Lung (tissue), 12 donors: Measurements from ENCODE around the gene TIRAP. TPM values are rescaled to one million over a fixed set of nuclear protein-coding genes. Genes with fewer than 3 reads are reported as not detected.

Source experiments
- ATAC-seq: fragments of 200-7000 bp; cut with Tn5 transposase; one replicate; pipeline ENCODE4 v1.9.1; 2020; ENCODE audit warnings: moderate number of reproducible peaks; ENCODE audit not compliant: insufficient read depth, low FRiP score
- DNase-seq, 3 donors: peaks; one replicate each; pipeline ENCODE4 v3.0.0-alpha.2; 2013 to 2017
- H3K27ac ChIP-seq, 2 donors: one replicate each; pipeline ENCODE4 v1.5.1; 2013; ENCODE audit warnings: mild to moderate bottlenecking in 2 of 2, moderate library complexity in 2 of 2, control low read depth in 1 of 2, inconsistent platforms in 1 of 2, low read depth in 1 of 2, low read length in 1 of 2
- H3K27me3 ChIP-seq, 3 donors: one replicate each; pipeline ENCODE4 v1.5.1; 2013; ENCODE audit warnings: low read length in 2 of 3; ENCODE audit not compliant: control insufficient read depth in 3 of 3, insufficient read depth in 3 of 3
- H3K36me3 ChIP-seq, 4 donors: one replicate each; pipeline ENCODE4 v1.5.1; 2013; ENCODE audit warnings: low read length in 4 of 4, mild to moderate bottlenecking in 1 of 4, moderate library complexity in 1 of 4; ENCODE audit not compliant: control insufficient read depth in 4 of 4, insufficient read depth in 4 of 4
- H3K4me1 ChIP-seq, 5 donors: one replicate each; pipeline ENCODE4 v1.5.1; 2013; ENCODE audit warnings: low read length in 5 of 5, mild to moderate bottlenecking in 2 of 5, moderate library complexity in 1 of 5; ENCODE audit not compliant: control insufficient read depth in 5 of 5, insufficient read depth in 5 of 5
- H3K4me3 ChIP-seq: one replicate; pipeline ENCODE4 v1.5.1; 2013; ENCODE audit warnings: mild to moderate bottlenecking, control low read depth, moderate library complexity
- H3K9ac ChIP-seq, 2 donors: one replicate each; pipeline ENCODE4 v1.5.1; 2013; ENCODE audit warnings: low read length in 2 of 2, control low read depth in 1 of 2; ENCODE audit not compliant: insufficient read depth in 1 of 2
- H3K9me3 ChIP-seq, 4 donors: one replicate each; pipeline ENCODE4 v1.5.1; 2013; ENCODE audit warnings: low read length in 3 of 4, mild to moderate bottlenecking in 1 of 4, moderate library complexity in 1 of 4; ENCODE audit not compliant: control insufficient read depth in 4 of 4, insufficient read depth in 3 of 4
- CTCF ChIP-seq: IDR thresholded peaks from 2 replicates; pipeline ENCODE4 v1.5.1; 2012; ENCODE audit warnings: mild to moderate bottlenecking; ENCODE audit errors: control extremely low read depth, extremely low read depth
- WGBS, 2 donors: extraction: QIAGEN DNeasy Blood & Tissue Kit; methylation state at CpG; one replicate each; pipeline ENCODE4 v1.1.7; 2013; 5-methylcytosine and 5-hydroxymethylcytosine counted together
- polyA plus RNA-seq, 2 donors: library from polyadenylated mRNA; stranded (reverse); fragments of 200-250 nt; gene quantifications; one replicate each; pipeline ENCODE4 v1.2.1, GENCODE V29; 2013
- total RNA-seq, 2 donors: library from RNA; depleted of rRNA in 1 of 2; stranded (reverse); fragments of >200 nt in 1 of 2; gene quantifications; one replicate each; pipeline ENCODE4 v1.2.1, GENCODE V29; 2014 to 2021
- donor health status: control.
- donor health status: control.
- donor health status: Bipolar disorder and iron deficiency.
- donor health status: healthy.
- donor health status: DM: yes; HTN: yes; CAD: no.

Gene TIRAP
- total and polyA plus RNA-seq, 4 donors: 5.5 to 12.5 (median 9.7) TPM

DNA sequence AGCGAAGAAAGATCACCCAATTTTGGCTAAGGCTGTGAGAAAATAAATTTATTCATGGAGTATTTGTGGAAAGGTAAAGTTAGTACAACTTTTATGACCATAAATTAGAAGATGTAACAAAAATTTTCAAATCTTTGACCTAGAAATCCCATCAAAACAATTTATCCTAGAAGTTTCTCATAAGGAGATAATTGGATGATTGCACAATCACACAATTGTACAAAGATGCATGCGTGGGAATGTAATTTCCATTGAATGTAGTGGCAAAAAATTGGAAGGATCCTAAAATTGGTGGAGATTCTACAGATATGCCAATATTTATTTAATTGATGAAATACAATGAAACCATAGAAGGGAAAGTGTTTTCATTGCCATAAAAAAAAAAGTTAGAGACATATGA is 25.7 kb upstream of the TIRAP start:
- peaks cover 9 to 18% (median 11%) of the 10 kb centered on the region in 4 donors for H3K36me3 ChIP-seq
- ATAC-seq: no peak
- 91 to 92% methylated on average over 2 of the region's 2 CpGs for WGBS, 2 donors

DNA sequence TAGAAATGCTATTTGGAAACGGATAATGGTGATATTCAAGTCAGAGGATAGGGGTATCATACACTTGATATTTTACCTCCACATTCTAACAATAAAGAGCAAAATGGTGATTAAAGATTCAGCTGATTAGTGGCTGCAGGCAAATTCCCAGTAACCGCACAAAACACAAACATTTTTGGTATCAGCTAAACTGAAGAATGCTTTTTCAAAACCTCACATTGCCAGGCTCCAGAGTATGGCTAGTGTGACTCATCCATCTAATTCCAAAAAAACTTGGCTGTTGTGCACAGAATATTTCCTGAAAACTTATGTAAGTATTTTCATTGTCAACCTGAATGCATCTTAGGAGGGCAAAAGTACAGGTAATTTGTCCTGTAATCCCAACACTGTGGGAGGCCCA is 25.1 kb upstream of the TIRAP start:
- 92 to 96% methylated on average over 2 of the region's 2 CpGs for WGBS, 2 donors
- H3K27me3 ChIP-seq: no peaks in the 10 kb centered on the region
- no peak for DNase-seq
- H3K4me3 ChIP-seq: no peak overlapping the region
- TF ChIP-seq CTCF: no peak
- ATAC-seq: no peak
- H3K9ac ChIP-seq: no peak overlapping the region
- no peaks in the 10 kb centered on the region for H3K4me1 ChIP-seq
- H3K9me3 ChIP-seq: no peaks in the 10 kb centered on the region
- H3K27ac ChIP-seq: no peak overlapping the region
- H3K36me3 ChIP-seq: peaks cover 12 to 18% (median 15%) of the 10 kb centered on the region in 4 donors

More for the DNA sequence above, 25.7 kb upstream of the TIRAP start:
- Histone ChIP-seq H3K4me3 (no peak overlapping the region), H3K27me3 (no peaks in the 10 kb centered on the region), H3K9ac (no peak overlapping the region), H3K4me1 (no peaks in the 10 kb centered on the region), H3K9me3 (no peaks in the 10 kb centered on the region), H3K27ac (no peak overlapping the region)
- no peak for DNase-seq
- no peak for TF ChIP-seq CTCF

DNA sequence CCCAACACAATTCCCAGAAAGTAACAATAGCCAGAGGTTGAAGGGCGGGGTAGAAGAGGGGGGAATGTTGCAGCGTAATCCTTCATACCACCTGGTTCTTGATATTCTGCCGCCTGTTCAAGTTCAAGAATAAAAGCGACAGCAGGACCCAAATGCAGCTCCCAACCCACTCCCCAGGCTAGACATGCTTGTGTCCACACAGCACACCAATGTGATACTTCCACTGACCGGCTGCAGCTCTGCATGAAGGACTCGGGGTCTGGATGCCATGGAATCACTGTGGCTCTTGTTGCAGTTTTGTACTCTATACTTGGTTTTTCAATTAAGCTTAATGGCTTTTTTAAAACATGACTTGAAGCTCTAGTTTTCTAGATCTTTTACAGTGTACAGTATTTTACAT is 20.7 kb upstream of the TIRAP start:
- Histone ChIP-seq H3K27me3 (no peaks in the 10 kb centered on the region), H3K4me1 (no peaks in the 10 kb centered on the region), H3K27ac (no peak overlapping the region), H3K9ac (no peak overlapping the region), H3K36me3 (peaks cover 39 to 53% (median 43%) of the 10 kb centered on the region in 4 donors), H3K9me3 (no peaks in the 10 kb centered on the region), H3K4me3 (no peak overlapping the region)
- ATAC-seq (no peak), DNase-seq (no peak)
- WGBS, 2 donors: 94 to 98% methylated on average over 6 of the region's 6 CpGs
- TF ChIP-seq CTCF: no peak

DNA sequence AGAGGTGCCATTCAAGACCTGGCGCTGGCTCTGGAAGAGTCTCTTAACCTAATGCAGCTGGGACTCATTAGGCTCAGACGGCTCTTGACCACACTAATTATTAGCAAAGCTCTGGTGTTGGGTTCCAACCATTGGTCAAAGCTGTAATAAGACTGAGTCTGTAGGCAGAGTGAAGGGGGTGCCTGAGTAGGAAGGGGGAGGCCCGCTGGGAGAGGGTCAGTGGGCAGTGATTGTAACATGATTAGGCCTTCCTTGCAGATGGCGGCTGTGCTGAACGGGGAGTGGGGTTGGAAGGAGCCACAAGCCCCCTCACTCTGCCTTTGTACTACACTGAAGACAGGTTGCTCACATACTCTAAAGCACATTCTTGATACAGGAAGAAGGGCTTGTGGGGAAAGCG is 19.4 kb upstream of the TIRAP start:
- no peak for TF ChIP-seq CTCF
- Histone ChIP-seq H3K9ac (no peak overlapping the region), H3K4me3 (no peak overlapping the region), H3K36me3 (peaks cover 35 to 56% (median 43%) of the 10 kb centered on the region in 4 donors), H3K27ac (no peak overlapping the region), H3K4me1 (peaks cover 0 to 9% (median 6%) of the 10 kb centered on the region in 5 donors), H3K27me3 (no peaks in the 10 kb centered on the region), H3K9me3 (no peaks in the 10 kb centered on the region)
- DNase-seq: no peak
- no peak for ATAC-seq
- WGBS, 2 donors: 86 to 91% methylated on average over 6 of the region's 6 CpGs
